Activated CD8-positive, alpha-beta memory T cell treated with anti-CD3 and anti-CD28 coated beads, Interleukin-2, amount 50 U/mL, for 48 hours (primary cell): ENCODE data around the gene ARRDC2.
"Not testable (repeated sequence)": the region's sequence is repeated elsewhere in the genome, so short reads cannot be mapped to it uniquely, and the experiment has no call there.

Source experiments
- DNase-seq: peaks from one replicate; pipeline ENCODE4 v3.0.0-alpha.2; 2020

ARRDC2 gene

DNA sequence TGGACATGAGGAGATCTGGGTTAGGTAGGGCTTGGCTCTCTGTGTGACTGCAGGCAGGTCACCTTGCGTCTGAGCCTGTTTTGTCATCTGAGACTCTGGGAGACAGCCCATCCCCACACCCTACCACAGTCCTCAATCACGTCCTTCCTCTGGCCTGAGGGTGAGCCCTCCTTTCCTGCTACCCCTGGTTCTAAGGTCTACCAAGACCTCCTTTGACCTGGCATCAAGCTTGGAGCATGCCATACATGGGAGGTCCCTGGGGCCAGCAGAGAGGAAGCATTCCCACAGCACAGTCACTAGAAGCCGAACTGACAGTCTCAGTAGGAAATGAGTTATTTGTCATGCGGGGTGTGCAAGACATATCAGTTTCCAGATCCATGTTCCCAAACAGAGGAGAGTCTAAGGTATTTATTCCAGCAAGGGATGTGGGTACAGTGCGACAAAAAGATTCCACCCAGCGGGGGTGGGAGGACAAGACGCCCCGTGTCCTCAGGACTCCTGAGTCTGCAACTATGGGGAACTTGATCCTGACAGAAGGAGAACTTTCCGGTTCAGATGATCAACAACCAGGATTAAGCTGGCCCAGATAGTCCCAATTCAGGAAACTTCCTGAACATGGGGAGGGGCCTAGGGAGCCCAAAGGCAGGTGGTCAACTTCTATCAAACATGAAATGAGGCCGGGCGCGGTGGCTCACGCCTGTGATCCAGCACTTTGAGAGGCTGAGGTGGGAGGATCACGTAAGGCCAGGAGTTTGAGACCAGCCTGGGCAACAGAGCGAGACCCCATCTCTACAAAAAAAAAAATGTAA is 9.5 kb downstream of the ARRDC2 start:
- no peak for DNase-seq

DNA sequence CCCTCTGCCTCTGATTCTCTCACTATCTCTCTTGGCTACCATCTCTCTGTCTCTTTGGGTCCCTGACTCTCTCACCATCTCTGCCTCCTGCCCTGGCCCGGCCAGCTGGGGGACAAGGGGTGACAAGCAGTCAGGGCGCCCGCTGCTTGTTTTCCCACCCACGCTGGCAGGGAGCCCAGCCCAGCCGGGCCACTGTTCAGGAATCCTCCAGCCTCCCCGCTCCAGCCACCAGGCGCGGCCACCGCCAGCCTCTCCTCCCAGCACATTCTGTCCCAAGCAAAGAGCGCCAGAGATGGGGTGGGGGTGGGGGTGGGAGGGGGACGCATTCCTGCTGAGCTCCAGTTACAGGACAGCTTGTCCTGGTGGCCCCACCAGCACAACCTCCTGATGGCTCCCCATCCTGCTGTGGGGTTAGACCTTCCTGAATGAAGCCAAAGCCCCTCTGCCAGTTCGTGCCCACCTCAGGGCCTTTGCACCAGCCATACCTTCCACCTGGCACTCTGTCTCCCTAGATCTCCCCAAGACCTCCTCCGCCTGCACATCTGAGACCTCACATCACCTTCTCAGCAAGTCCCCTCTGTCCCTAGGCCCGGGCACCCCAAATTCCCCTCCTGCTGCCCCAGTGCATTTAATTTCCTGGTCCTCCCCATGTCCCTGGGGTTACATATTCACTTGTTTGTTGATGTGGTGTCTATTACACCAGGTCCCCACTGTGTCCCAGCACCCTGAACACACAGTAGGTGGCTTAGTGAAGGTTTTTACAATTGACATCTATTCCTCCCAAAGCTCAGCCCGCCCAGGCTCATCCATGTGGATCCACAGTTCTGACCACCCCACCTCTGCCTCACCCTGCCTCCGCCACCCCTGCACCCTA is 12.5 kb downstream of the ARRDC2 start:
- DNase-seq, result peak; percentile 57

DNA sequence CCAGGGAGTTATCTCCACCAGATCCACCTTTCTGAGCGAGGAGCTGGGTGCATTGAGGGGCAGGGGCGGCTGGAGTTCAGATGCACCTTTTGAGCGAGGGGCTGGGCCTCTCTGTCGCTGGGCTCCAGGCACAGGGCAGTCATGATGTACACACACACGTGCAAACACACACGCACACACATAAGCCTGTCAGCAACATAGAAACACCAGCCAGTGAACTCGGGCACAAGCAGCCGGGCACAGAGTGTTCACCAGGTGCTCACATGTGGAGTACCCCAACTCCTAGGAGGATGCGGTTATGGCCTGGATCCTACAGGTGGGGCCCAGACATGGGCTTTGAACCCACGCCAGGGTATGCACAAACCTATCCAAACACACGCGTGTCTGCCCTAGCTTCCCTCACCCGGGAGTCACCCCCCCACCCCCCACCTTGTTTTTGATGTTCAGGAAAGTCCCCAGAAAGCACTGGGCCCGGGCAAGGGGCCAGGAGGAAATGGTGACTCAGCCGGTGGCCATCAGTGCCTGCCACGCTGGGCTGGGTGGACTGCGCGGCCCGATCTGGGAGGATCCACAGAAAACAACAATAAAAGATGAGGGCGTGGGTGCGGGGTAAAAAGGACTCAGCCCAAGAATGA is 13.3 kb downstream of the ARRDC2 start:
- peak; percentile 72 for DNase-seq

DNA sequence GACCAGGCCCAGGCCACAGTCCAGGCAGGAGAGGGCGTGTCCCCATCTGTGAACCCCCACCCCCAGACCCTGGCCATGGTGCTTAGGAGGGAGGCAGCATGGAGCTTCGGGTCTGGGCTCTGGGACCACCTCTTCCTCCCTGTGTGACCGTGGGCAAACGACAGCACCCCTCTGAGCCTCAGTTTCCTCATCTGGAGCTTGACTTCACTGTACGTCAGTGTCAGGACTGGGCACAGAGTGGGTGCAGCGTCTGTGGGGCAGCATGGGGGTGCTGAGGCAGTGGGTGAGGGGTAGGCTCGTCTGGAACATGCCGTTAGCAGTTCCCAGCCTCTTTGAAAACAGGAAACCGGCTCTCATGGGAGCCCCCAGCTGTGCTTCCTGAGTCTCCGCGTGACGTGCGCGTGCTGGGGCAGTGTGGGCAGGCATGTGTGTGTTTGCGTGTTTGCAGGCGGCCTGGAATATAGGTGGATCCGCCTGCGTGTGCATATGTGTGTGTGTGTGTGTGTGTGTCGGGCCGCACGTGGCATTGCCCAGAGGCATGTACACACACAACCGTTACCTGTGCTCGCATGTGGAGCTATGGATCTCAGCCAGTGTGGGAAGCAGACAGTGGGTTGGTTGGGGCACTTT is 15.8 kb downstream of the ARRDC2 start:
- peak; percentile 67 for DNase-seq

DNA sequence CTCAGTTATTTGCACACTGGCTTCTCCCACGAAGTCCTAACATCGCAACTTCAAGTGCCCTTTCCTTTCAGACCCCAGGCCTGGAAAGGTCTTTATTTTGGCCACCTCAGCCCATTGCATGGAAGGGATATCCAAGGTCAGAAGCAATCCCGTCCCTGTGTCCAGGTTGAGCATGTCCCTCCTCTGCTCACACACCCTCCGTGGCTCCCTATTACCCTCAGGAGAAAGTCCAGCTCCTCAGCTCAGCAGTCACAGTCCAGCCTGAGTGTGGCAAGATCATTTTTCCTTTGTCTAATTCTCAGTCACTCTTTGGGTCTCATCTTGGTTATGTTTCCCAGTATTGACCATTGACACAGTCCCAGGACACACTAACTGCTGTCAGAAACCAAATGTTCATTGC is 19.2 kb downstream of the ARRDC2 start:
- DNase-seq, result no peak

DNA sequence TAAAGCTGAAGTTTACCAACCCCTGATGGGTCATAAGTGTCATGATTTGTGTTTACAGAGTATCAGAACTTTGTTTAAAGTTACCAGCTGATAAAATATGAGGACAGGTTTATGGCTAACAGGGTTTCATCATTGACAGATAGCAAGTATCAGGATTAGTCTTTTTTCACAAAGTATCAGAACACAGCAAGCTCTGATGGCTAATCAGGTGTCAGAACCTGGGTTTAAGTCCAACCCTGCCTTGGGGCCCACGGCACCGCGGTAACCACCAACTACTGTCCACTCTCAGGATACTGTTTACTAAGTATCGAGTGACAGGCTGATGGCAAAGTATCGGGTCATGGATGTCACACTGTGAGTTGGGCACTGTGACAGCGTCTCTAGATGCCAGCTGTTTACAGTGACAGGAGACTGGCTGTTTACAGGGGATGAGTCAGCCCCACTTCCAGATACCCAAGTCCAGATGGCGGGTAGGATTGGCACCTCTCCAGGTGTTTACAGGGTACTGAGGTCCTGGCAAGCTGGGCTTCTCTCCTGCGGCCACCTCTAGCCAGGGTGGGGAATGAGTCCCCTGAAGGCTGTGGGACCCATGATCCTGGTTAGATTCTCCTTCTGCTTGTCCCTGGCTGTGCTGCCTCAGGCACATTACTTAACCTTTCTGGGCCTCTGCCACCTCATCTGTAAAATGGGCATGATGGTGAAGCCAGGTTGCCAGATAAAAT is 21.8 kb downstream of the ARRDC2 start:
- no peak for DNase-seq

DNA sequence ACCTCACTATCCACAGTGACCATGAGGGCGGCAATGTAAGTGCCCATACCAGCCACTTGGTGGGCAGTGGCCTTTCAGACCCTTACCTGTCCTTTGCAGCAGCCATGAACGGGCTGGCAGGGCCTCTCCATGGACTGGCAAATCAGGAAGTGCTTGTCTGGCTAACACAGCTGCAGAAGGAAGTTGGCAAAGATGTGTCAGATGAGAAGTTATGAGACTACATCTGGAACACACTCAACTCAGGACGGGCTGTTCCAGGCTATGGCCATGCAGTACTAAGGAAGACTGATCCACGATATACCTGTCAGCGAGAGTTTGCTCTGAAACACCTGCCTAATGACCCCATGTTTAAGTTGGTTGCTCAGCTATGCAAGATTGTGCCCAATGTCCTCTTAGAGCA is 23.4 kb downstream of the ARRDC2 start:
- not testable (repeated sequence) for DNase-seq

DNA sequence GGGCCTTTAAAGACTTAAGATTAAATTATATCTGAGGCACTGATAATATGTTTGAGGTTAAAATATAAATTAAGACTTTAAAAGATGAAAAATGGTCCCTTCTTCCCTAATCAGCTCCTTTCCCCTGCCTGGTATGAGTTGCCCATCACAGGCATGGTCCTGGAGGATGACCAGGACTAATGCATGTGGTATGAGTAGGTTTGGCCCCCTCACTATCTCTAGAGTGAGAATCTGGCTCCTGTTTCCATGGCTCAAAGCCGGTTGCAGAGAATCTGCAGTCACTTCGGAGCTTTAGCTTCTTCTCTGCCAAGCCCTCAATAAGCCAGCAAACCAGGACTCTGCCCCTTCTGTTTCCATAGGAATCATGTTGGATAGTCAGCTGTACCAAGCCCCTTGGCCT is 24.1 kb downstream of the ARRDC2 start:
- DNase-seq, result not testable (repeated sequence)

DNA sequence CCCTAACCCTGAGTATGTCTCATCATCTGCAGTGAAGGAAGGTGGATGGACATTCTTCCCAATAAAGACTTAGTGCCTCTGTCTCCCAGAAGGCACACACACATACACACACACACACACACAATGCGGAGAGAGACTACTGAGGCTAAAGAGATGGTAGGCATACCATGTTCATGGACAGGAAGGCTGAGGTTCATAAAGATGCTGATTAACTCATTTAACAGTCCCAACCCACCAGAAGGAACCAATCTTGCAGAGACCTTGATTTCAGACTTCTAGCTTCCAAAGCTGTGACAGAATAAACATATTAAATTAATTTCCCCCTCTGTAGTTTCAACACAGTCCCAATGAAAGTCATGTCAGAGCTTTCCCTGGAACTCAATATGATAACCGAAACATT is 33.1 kb downstream of the ARRDC2 start:
- no peak for DNase-seq

DNA sequence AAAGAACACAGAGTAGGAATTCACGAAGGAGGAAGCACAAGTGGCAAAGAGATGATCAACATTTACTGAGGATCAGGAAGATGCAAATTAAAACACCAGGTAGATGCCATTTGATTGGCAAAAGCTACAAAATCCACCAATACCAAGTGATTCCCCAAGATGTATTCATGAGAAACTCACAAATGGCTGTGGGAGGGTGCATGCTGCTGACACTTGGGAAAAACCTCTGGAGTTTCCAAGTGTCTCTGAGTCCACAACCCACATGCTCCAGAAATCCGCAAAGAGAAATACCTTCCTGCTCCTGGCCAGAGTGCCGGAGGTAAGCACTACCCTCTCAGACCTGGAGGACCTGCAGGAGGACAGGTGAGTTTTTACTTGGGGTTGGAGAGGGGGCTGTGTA is 35.7 kb downstream of the ARRDC2 start:
- DNase-seq, result no peak

DNA sequence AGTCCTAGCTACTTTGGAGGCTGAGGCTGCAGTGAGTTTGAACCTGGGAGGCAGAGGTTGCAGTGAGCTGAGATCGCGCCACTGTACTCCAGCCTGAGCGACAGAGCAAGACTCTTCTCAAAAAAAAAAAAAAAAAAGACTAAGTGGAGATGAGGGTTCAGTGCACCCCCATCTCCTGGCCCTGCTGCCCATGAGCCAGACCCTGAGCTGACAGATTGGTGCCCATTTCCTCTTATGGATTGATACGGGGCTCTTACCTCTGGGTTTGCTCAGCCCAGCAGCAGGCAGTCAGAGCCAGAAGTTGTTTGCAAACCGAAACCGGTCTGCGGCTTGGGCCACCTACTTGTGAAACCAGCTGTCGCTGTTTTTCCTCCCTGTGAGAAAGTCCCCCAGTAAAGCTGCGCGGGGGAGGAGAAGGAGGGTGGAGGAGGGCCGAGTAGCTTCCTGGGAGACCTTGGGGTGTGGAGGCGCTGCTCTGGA is 36.9 kb downstream of the ARRDC2 start:
- peak; percentile 91 for DNase-seq

DNA sequence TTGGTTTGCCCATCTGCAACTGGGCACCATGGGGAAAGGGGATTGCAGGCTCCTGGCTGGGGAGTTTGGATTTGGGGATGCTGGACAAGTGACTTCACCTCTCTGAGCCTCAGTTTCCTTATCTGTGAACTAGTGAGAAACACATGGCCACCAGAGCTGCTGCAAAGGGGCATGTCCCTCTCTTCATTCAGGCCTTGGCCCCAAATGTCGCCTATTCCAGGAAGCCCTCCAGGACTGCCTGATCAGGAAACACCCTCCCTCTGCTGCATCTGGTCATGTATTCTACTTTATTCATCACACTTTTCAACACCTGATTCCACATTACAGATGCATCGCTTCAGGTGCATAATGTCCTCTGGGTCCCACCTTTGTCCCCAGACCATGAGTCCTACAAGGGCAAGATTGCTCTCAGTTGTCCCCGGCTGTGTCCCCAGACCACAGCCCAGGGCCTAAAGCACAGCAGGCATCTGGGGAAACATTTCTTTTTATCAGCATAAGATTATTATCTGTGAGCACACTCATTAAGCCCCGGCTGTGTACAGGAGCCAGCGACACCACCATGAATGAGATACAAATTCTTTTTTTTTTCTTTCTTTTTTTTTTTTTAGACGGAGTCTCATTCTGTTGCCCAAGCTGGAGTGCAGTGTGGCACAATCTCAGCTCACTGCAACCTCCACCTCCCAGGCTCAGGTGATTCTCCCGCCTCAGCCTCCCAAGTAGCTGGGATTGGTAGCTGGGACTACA is 37.5 kb downstream of the ARRDC2 start:
- DNase-seq, result no peak

DNA sequence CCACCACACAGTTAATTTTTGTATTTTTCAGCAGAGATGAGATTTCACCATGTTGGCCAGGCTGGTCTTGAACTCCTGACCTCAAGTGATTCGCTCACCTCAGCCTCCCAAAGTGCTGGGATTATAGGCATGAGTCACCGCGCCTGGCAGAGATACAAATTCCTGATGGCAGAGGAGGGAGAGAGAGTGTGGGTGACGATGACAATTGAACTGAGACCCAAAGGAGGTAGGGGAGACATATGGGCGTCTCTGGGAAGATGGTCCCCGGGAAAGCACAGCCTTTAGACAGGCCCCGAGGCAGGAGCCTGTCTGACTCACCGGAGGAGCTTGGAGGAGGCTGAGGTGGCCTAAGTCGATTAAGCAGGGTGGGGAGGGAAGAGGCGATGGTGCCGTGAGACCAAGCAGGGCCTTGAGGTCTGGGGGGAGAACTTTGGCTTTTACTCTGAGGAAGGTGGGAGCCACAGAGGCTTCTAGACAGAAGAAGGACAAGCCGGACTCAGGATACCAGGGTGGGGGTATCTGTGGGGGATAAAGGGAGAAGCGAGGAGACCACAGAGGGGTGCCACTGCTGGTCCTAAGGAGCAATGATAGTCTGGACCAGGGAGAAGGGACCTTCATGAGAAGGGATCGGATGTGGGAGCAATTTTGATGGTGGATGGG is 38.2 kb downstream of the ARRDC2 start:
- DNase-seq, result no peak

DNA sequence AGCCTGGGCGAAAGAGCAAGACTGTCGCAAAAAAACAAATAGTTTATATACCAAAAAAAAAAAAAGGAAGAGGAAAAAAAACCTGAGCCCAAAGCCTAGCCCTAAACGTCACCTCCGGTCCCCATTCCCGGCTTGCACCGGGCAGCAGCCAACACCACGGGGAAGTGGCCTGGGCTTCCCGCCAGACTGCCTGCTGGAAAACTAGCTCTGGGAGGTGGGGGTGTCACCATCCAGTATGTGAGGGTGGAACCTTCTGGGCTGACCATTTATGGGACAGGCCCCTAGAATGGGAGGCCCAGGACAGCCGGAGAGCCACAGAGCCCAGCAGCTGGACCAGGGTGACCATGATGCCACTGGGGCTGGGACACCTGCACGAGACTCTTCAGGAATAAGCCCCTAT is 41.4 kb downstream of the ARRDC2 start:
- no peak for DNase-seq

DNA sequence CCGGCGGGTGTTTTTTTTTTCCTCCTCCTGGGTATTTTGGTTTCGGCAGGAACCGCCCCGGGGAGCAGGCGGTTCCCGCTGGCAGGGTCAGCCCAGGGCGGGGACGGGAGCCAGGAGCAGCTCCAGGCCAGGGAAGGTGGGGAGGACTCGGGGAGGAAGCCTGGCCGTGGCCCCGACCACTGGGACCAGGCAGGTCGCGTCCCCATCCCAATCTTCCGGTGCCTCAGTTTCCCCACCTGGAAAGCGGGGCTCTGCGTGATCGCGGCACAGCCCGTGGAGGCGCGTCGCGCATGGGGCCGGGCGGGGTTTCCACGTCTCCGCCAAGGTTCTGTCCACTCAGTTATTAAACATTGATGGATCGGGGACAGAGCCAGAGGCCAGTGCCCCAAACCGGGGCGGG is 43.9 kb downstream of the ARRDC2 start:
- no peak for DNase-seq

DNA sequence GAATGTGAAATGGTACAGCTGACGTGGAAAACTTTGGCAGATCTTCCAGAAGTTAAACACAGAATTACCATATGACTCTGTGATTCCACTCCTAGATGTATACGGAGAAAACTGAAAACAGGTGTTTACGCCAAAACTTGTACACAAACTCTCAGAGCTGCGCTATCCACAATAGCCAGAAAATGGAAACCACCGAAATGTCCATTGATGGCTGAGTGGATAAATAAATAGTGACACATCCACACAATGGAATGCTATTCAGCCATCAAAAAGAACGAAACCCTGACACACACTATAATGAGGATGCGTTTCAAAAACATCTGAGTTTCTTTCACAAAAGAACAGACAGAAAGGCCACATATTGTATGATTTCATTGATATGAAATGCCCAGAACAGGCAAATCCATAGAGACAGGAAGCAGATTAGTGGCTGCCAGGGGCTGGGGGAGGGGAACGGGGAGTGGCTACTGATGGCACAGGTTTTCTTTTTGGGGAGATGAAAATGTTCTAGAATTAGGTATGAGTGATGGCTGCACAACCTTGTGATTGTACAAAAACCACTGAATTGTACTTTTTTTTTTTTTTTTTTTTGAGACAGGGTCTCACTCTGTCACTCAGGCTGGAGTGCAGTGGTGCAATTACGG is 45.7 kb downstream of the ARRDC2 start:
- no peak for DNase-seq

DNA sequence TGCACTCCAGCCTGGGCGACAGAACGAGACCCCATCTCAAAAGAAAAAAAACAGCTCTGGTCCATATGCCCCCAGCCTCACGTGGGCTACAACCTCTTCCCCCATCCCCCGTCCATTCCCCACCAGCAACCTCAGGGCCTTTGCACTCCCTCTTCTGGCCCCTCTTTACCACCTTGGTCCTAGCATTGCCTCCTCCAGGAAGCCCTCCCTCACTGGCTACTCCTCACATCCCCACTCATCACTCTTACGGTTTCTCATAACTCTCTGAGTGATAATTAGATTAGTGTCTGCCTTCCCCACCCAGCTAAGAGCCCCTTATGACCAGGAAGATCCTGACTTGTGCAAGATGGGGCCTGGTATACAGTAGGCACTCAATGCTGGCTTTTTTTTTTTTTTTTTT is 48.0 kb downstream of the ARRDC2 start:
- DNase-seq, result no peak

DNA sequence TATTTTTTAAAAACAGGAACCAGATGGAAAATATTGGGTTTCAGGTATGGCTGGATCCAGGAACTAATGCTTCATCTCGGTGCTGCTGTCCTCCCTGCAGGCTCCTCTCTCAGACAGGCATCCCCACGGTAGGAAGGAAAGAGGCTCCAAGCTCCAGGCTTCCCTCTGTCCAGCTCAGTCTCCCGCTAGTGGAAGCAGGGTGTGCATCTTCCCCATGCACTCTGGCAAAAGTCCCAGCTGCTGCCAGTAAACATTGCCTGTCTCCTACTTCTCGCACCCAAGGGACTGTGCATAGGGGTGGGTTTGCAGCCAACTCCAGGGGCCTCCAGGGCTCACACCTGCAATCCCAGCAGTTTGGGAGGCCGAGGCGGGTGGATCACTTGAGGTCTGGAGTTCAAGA is 49.6 kb downstream of the ARRDC2 start:
- DNase-seq, result no peak

DNA sequence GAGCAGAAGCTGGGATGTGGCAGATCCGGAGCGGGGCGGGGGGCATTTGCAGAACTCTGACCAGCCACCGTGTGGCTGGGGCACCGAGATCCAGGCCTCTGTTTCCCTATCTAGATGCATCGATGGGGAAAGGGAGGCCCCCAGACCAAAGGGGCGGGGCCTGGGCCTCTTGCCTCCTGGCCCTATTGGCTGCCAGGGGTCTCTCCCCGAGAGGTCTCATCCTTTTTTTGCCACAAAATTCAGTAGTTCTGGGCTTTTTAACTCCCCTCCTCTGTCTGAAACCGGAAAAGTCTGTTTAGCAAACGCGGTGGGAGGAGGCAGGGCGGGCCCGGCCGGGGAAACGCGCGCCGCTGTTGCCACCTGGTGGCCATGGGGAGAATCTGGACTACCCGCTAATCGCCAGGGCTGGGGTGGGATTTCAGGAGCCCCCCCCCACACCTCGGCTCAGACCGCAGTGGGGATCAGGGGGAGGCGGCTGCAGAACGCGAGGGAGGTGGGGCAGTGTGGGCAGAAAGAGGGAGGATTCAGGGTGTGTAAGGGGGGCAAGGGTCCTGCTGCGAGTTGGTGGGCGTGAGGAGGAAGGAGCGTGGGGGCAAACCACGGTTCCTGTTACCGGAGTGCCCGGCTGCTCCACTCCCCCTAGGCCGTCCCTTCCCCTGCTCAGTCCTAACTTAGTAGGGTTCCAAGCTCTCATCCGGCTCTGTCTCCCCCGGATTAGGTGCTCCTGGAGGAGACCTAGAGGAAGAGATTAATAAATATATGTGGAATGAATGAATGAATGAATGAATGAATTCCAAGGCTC is 50.4 kb downstream of the ARRDC2 start:
- peak; percentile 91 for DNase-seq

DNA sequence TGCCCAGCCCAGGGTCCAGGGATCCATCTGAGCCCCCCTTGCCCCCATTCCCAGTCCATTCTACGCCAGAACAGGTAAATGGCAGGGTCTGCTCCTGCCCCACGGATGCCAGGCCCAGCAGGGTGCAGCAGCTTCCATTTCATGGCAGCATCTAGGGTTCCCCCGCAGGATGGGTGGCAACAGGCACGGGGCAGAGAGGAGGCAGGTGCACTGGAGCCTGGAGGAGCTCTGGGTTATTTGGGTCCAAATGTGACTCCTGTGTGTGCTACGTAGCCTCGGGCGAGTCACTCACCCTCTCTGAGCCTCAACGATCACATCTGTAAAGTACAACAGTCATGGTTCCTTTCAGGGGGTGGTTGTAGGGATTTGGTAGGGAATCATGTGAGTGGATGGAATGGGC is 51.3 kb downstream of the ARRDC2 start:
- DNase-seq, result no peak
